Testis (tissue), 3 donors: ENCODE measurements around the gene NAV3. TPM values are rescaled to one million over a fixed set of nuclear protein-coding genes. Genes with fewer than 3 reads are reported as not detected.
"Not testable (repeated sequence)": the region's sequence is repeated elsewhere in the genome, so short reads cannot be mapped to it uniquely, and the experiment has no call there.

Experiments used
- DNase-seq: peaks from one replicate; pipeline ENCODE4 v3.0.0-alpha.2; 2019
- H3K27ac ChIP-seq, 2 donors: fragments of 200-600 bp; sonication (generic); one replicate each; pipeline ENCODE4 v1.5.1; 2019
- H3K27me3 ChIP-seq: fragments of 200-600 bp; sonication (generic); one replicate; pipeline ENCODE4 v1.5.1; 2019
- H3K36me3 ChIP-seq: fragments of 200-600 bp; sonication (generic); one replicate; pipeline ENCODE4 v1.5.1; 2017; ENCODE audit warnings: low read depth; ENCODE audit errors: missing control alignments
- H3K4me1 ChIP-seq: fragments of 200-600 bp; sonication (generic); one replicate; pipeline ENCODE4 v1.5.1; 2019
- H3K4me3 ChIP-seq, 2 donors: fragments of 200-600 bp; sonication (generic); one replicate each; pipeline ENCODE4 v1.5.1; 2017 to 2019
- H3K9me3 ChIP-seq: fragments of 200-600 bp; sonication (generic); one replicate; pipeline ENCODE4 v1.5.1; 2017
- CTCF ChIP-seq, 3 experiments: fragments of 450-650 bp in 2 of 3; fragments of 200-600 bp in 1 of 3; sonication (generic) in 1 of 3; IDR thresholded peaks; one replicate each; pipeline ENCODE4 v1.5.1; 2016 to 2019; ENCODE audit warnings: antibody characterized with exemption in 3 of 3, mild to moderate bottlenecking in 2 of 3, moderate library complexity in 1 of 3
- POLR2A ChIP-seq: fragments of 450-650 bp; IDR thresholded peaks from one replicate; pipeline ENCODE4 v1.6.1; 2017; ENCODE audit warnings: antibody characterized with exemption, mild to moderate bottlenecking, moderate library complexity
- WGBS, 2 donors: methylation state at CpG; one replicate each; pipeline ENCODE4 v1.1.5; 2018; 5-methylcytosine and 5-hydroxymethylcytosine counted together
- intact Hi-C: fragments of 100-400 bp; cut with DNase I; formaldehyde crosslinking; loops from one replicate; pipeline ENCODE4 v1.15.1; 2023; ENCODE audit warnings: low total_unique reads
- polyA plus RNA-seq: library from polyadenylated mRNA; stranded (reverse); fragments of 350-450 nt; fragmentation: Illumina TruSeq; extraction: RNeasy Lipid Tissue Mini Kit (QIAGEN cat#74804); gene quantifications from one replicate; pipeline ENCODE4 v1.2.3, GENCODE V29; 2014; ENCODE audit warnings: low read depth, low replicate concordance; ENCODE audit not compliant: insufficient read depth
- total RNA-seq, 2 donors: library from RNA; depleted of rRNA; stranded (reverse); fragments of >200 nt; gene quantifications; one replicate each; pipeline ENCODE4 v1.2.3, GENCODE V29; 2016

The NAV3 gene
- total and polyA plus RNA-seq, 3 donors from 2014 or later: 6.4 to 21.9 (median 20.0) TPM

- Histone ChIP-seq H3K4me1 (no peaks in the 10 kb centered on the region), H3K27ac (no peak overlapping the region), H3K36me3 (no peaks in the 10 kb centered on the region), H3K4me3 (no peak overlapping the region), H3K27me3 (no peaks in the 10 kb centered on the region), H3K9me3 (no peaks in the 10 kb centered on the region)
- TF ChIP-seq CTCF (IDR thresholded peaks at IDR 0.05): no peak
- no peak for TF ChIP-seq POLR2A
- DNase-seq: no peak
- intact Hi-C loops: no loop called here
- WGBS, 2 donors: 40 to 41% methylated on average over 2 of the region's 2 CpGs
These were observed 266.4 kb downstream of the NAV3 start for GRCh38 chr12:78096909-78097597.

DNA sequence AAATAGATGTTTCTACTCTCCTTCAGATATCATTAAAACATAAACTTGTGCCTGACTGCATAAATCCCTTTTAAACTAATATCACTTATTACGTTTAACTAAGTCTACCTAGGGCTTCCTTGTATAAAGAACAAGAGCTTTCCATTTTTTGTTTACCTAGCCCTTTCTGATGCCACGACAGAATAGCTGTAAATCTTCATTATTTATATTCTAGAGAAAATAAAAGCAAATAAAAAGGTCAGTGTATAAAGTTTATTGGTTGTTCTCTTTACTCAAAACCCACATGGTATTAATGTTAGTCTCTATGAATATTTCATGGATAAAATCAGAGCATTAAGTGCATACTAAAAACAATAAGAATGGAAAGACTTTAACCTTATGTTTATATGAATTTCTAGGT is 269.1 kb downstream of the NAV3 start:
- no peaks in the 10 kb centered on the region for H3K27me3 ChIP-seq
- H3K9me3 ChIP-seq: no peaks in the 10 kb centered on the region
- intact Hi-C loops: no loop called here
- 88 to 90% methylated on average over 2 of the region's 2 CpGs for WGBS, 2 donors
- TF ChIP-seq POLR2A: no peak
- no peak for TF ChIP-seq CTCF (IDR thresholded peaks at IDR 0.05)
- no peak for DNase-seq
- no peaks in the 10 kb centered on the region for H3K36me3 ChIP-seq
- no peak overlapping the region for H3K4me3 ChIP-seq
- H3K27ac ChIP-seq: no peak overlapping the region
- H3K4me1 ChIP-seq: no peaks in the 10 kb centered on the region

- intact Hi-C loops: no loop called here
- H3K4me3 ChIP-seq: no peak overlapping the region
- WGBS, 2 donors: 67% methylated on average over 4 of the region's 4 CpGs
- no peaks in the 10 kb centered on the region for H3K36me3 ChIP-seq
- H3K4me1 ChIP-seq: no peaks in the 10 kb centered on the region
- no peaks in the 10 kb centered on the region for H3K27me3 ChIP-seq
- DNase-seq: no peak
- H3K9me3 ChIP-seq: no peaks in the 10 kb centered on the region
- TF ChIP-seq POLR2A: no peak
- no peak for TF ChIP-seq CTCF (IDR thresholded peaks at IDR 0.05)
- no peak overlapping the region for H3K27ac ChIP-seq
These were observed 270.6 kb downstream of the NAV3 start for GRCh38 chr12:78101113-78101876.

GRCh38 chr12:78101946-78102635 is 271.4 kb downstream of the NAV3 start:
- intact Hi-C loops: no loop called here
- Histone ChIP-seq H3K27me3 (no peaks in the 10 kb centered on the region), H3K27ac (no peak overlapping the region), H3K4me1 (no peaks in the 10 kb centered on the region), H3K4me3 (no peak overlapping the region), H3K9me3 (no peaks in the 10 kb centered on the region), H3K36me3 (no peaks in the 10 kb centered on the region)
- no peak for DNase-seq
- no peak for TF ChIP-seq POLR2A
- no peak for TF ChIP-seq CTCF (IDR thresholded peaks at IDR 0.05)
- 90 to 97% methylated on average over 3 to 4 of the region's 4 CpGs for WGBS, 2 donors

- H3K9me3 ChIP-seq, DNase-seq, H3K27ac ChIP-seq, H3K27me3 ChIP-seq, H3K4me3 ChIP-seq, intact Hi-C loops, H3K4me1 ChIP-seq, H3K36me3 ChIP-seq: not testable (repeated sequence)
- 95 to 96% methylated on average over 2 of the region's 2 CpGs for WGBS, 2 donors
These were observed 272.1 kb downstream of the NAV3 start for GRCh38 chr12:78102801-78103200.
